Measurements from ENCODE around the gene MACROD1. TPM values are rescaled to one million over a fixed set of nuclear protein-coding genes. Genes with fewer than 3 reads are reported as not detected.

The MACROD1 gene
- total RNA-seq, 5 donors from 2014 or later (not counting 1 experiment from before 2014, with no cell fraction given) = 6.0 to 14.8 (median 10.4) TPM

GRCh38 chr11:64081745-64082442, 84.0 kb downstream of the MACROD1 start:
- Mint-ChIP-seq H3K9me3 (no peaks in the 10 kb centered on the region), H3K36me3 (no peaks in the 10 kb centered on the region), H3K27ac (no peak overlapping the region)

GRCh38 chr11:64080390-64080789, 85.5 kb downstream of the MACROD1 start:
- ChIA-PET CTCF (no interaction called here), POLR2A (no interaction called here)
- H3K9me3 Mint-ChIP-seq = no peaks in the 10 kb centered on the region
- H3K4me1 Mint-ChIP-seq = no peaks in the 10 kb centered on the region
- H3K36me3 ChIP-seq (ENCODE audit: control insufficient read depth in 2 of 2, extremely low read depth in 1 of 2, insufficient read depth in 1 of 2, low read length in 1 of 2) = no peaks in the 10 kb centered on the region
- no peaks in the 10 kb centered on the region for H3K36me3 Mint-ChIP-seq
- 94% methylated on average over 3 of the region's 10 CpGs for WGBS (ENCODE audit: insufficient coverage)
- ATAC-seq (replicated peaks in 1 of 4) (no peak), DNase-seq (no peak)
- H3K27ac Mint-ChIP-seq = no peak overlapping the region
- H3K27me3 ChIP-seq (replicated peaks in 1 of 2; ENCODE audit: control insufficient read depth in 2 of 2, extremely low read depth in 1 of 2, insufficient read depth in 2 of 2, low read length in 1 of 2) = no peaks in the 10 kb centered on the region
- H3K4me3 Mint-ChIP-seq = no peak overlapping the region
- no peak overlapping the region for H3K27ac ChIP-seq (ENCODE audit: low read length)
- no peak overlapping the region for H3K4me3 ChIP-seq (ENCODE audit: control insufficient read depth in 1 of 2, extremely low read depth in 1 of 2, low read length in 1 of 2)
- H3K9me3 ChIP-seq = no peaks in the 10 kb centered on the region
- H3K27me3 Mint-ChIP-seq = no peaks in the 10 kb centered on the region
- no peaks in the 10 kb centered on the region for H3K4me1 ChIP-seq (ENCODE audit: control insufficient read depth in 1 of 2, extremely low read depth in 1 of 2, insufficient read depth in 2 of 2, low read length in 2 of 2)

More at GRCh38 chr11:64081745-64082442, 84.0 kb downstream of the MACROD1 start:
- no peaks in the 10 kb centered on the region for H3K9me3 ChIP-seq
- ChIA-PET CTCF (no interaction called here), POLR2A (interaction anchor here in 1 of 2 donors (0.5 kb wide), 1 partner anchor 165 kb away, joined by 5 read pairs; the partner anchor contains the start of gene RCOR2)
- H3K4me1 ChIP-seq (ENCODE audit: control insufficient read depth in 1 of 2, extremely low read depth in 1 of 2, insufficient read depth in 2 of 2, low read length in 2 of 2) = no peaks in the 10 kb centered on the region
- no peaks in the 10 kb centered on the region for H3K36me3 ChIP-seq (ENCODE audit: control insufficient read depth in 2 of 2, extremely low read depth in 1 of 2, insufficient read depth in 1 of 2, low read length in 1 of 2)
- peaks cover 0 to 3% of the 10 kb centered on the region in 2 experiments for H3K27me3 ChIP-seq (replicated peaks in 1 of 2; ENCODE audit: control insufficient read depth in 2 of 2, extremely low read depth in 1 of 2, insufficient read depth in 2 of 2, low read length in 1 of 2)
- H3K4me3 Mint-ChIP-seq = no peak overlapping the region
- ATAC-seq (replicated peaks in 1 of 4) (no peak), DNase-seq (no peak)
- no peak overlapping the region for H3K4me3 ChIP-seq (ENCODE audit: control insufficient read depth in 1 of 2, extremely low read depth in 1 of 2, low read length in 1 of 2)
- H3K4me1 Mint-ChIP-seq = no peaks in the 10 kb centered on the region
- no peaks in the 10 kb centered on the region for H3K27me3 Mint-ChIP-seq
- WGBS (ENCODE audit: insufficient coverage) = 93% methylated on average over 23 of the region's 27 CpGs
- H3K27ac ChIP-seq (ENCODE audit: low read length) = no peak overlapping the region

DNA sequence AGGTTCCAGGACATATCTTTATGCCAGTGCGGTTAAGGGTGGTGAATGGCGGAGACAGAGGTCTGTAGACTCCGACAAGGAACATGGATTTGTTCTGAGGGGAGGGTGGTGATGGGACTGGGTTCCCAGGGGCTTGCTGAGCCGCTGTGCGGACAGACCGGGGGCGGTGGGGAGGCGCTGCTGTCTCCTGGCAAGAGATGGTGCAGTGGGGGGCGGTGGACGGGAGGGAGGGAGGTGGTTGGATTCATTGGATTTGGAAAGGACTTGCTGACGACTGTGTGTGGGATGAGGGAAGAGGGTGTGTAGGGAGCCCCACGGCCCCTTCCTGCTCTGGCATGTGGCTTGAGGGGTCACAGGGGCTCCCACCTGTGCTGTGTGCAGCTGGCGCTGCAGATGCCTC, 87.0 kb downstream of the MACROD1 start:
- peaks cover 0 to 12% of the 10 kb centered on the region in 2 experiments for H3K4me1 ChIP-seq (ENCODE audit: control insufficient read depth in 1 of 2, extremely low read depth in 1 of 2, insufficient read depth in 2 of 2, low read length in 2 of 2)
- no peaks in the 10 kb centered on the region for H3K9me3 ChIP-seq
- CTCF ChIA-PET = no interaction called here
- ATAC-seq (replicated peaks in 1 of 4) (no peak), DNase-seq (no peak)
- no peak overlapping the region for H3K4me3 ChIP-seq (ENCODE audit: control insufficient read depth in 1 of 2, extremely low read depth in 1 of 2, low read length in 1 of 2)
- no peaks in the 10 kb centered on the region for H3K9me3 Mint-ChIP-seq
- no peak overlapping the region for H3K27ac ChIP-seq (ENCODE audit: low read length)
- 81% methylated on average over 13 of the region's 13 CpGs for WGBS (ENCODE audit: insufficient coverage)
- peaks cover 4 to 8% (median 7%) of the 10 kb centered on the region in 3 donors for H3K4me1 Mint-ChIP-seq
- H3K36me3 ChIP-seq (ENCODE audit: control insufficient read depth in 2 of 2, extremely low read depth in 1 of 2, insufficient read depth in 1 of 2, low read length in 1 of 2) = no peaks in the 10 kb centered on the region
- H3K4me3 Mint-ChIP-seq = no peak overlapping the region
- POLR2A ChIA-PET = no interaction called here
- H3K27ac Mint-ChIP-seq = no peak overlapping the region
- no peaks in the 10 kb centered on the region for H3K27me3 ChIP-seq (replicated peaks in 1 of 2; ENCODE audit: control insufficient read depth in 2 of 2, extremely low read depth in 1 of 2, insufficient read depth in 2 of 2, low read length in 1 of 2)
- H3K36me3 Mint-ChIP-seq = no peaks in the 10 kb centered on the region
- H3K27me3 Mint-ChIP-seq = no peaks in the 10 kb centered on the region

GRCh38 chr11:64078284-64078683, 87.6 kb downstream of the MACROD1 start:
- DNase-seq (no peak), ATAC-seq (replicated peaks in 1 of 4) (no peak)
- no peak overlapping the region for H3K27ac Mint-ChIP-seq
- ChIA-PET CTCF (no interaction called here), POLR2A (no interaction called here)
- H3K36me3 Mint-ChIP-seq = no peaks in the 10 kb centered on the region
- Histone ChIP-seq H3K4me3 (ENCODE audit: control insufficient read depth in 1 of 2, extremely low read depth in 1 of 2, low read length in 1 of 2) (no peak overlapping the region), H3K27ac (ENCODE audit: low read length) (no peak overlapping the region), H3K9me3 (no peaks in the 10 kb centered on the region), H3K27me3 (replicated peaks in 1 of 2; ENCODE audit: control insufficient read depth in 2 of 2, extremely low read depth in 1 of 2, insufficient read depth in 2 of 2, low read length in 1 of 2) (no peaks in the 10 kb centered on the region), H3K4me1 (ENCODE audit: control insufficient read depth in 1 of 2, extremely low read depth in 1 of 2, insufficient read depth in 2 of 2, low read length in 2 of 2) (peaks cover 0 to 17% of the 10 kb centered on the region in 2 experiments), H3K36me3 (ENCODE audit: control insufficient read depth in 2 of 2, extremely low read depth in 1 of 2, insufficient read depth in 1 of 2, low read length in 1 of 2) (no peaks in the 10 kb centered on the region)
- WGBS (ENCODE audit: insufficient coverage) = 90% methylated on average over 11 of the region's 11 CpGs
- H3K9me3 Mint-ChIP-seq = no peaks in the 10 kb centered on the region
- no peaks in the 10 kb centered on the region for H3K27me3 Mint-ChIP-seq
- peaks cover 4 to 10% (median 7%) of the 10 kb centered on the region in 3 donors for H3K4me1 Mint-ChIP-seq
- no peak overlapping the region for H3K4me3 Mint-ChIP-seq

DNA sequence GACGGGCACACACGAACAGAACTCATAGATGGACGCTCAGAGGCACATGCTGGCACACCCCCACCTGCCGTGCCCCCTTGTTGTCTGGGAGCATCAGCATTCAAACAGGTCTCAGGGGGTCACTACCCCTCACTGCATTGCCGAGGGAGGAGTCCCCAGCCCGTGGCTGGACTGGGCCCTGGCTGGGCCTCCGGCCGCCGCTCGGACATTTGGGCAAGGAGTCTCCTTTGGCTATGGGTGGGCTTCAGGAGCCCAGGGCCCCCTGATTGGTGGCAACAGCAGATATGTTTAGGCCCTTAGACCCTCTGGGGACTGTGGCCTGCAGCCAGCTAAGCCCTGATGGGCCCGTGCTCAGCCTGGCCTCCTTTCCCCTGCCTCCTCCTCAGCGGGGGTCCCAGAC, 88.3 kb downstream of the MACROD1 start:
- ChIA-PET CTCF (no interaction called here), POLR2A (no interaction called here)
- H3K9me3 Mint-ChIP-seq = no peaks in the 10 kb centered on the region
- no peaks in the 10 kb centered on the region for H3K9me3 ChIP-seq
- no peak overlapping the region for H3K4me3 Mint-ChIP-seq
- H3K4me1 Mint-ChIP-seq = peaks cover 4 to 10% (median 7%) of the 10 kb centered on the region in 3 donors
- peaks cover 0 to 17% of the 10 kb centered on the region in 2 experiments for H3K4me1 ChIP-seq (ENCODE audit: control insufficient read depth in 1 of 2, extremely low read depth in 1 of 2, insufficient read depth in 2 of 2, low read length in 2 of 2)
- no peak overlapping the region for H3K27ac Mint-ChIP-seq
- no peak overlapping the region for H3K27ac ChIP-seq (ENCODE audit: low read length)
- no peak for DNase-seq
- H3K36me3 Mint-ChIP-seq = no peaks in the 10 kb centered on the region
- H3K27me3 ChIP-seq (replicated peaks in 1 of 2; ENCODE audit: control insufficient read depth in 2 of 2, extremely low read depth in 1 of 2, insufficient read depth in 2 of 2, low read length in 1 of 2) = no peaks in the 10 kb centered on the region
- no peaks in the 10 kb centered on the region for H3K36me3 ChIP-seq (ENCODE audit: control insufficient read depth in 2 of 2, extremely low read depth in 1 of 2, insufficient read depth in 1 of 2, low read length in 1 of 2)
- H3K4me3 ChIP-seq (ENCODE audit: control insufficient read depth in 1 of 2, extremely low read depth in 1 of 2, low read length in 1 of 2) = no peak overlapping the region
- H3K27me3 Mint-ChIP-seq = no peaks in the 10 kb centered on the region
- no peak for ATAC-seq (replicated peaks in 1 of 4)
- WGBS (ENCODE audit: insufficient coverage) = over 99% methylated on average over 9 of the region's 12 CpGs

DNA sequence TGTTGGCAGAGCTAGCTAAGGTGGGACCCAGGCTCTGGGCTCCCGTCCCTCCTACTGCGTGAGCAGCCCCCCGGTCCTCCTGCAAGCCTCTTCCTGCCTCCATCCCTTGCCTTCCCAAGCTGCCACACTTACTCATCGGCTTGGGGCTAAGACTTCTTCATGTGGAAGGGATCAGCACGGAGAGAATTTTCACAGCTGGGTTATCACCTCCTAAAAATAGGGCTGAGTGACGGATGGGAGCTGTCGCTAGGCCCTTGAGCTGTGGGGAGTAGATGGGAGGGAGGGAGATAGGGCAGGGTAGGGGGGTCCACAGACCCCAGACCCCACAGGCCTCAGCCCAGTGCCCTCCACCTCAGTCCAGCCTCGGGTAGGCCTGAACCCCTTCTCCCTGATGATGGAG, 89.2 kb downstream of the MACROD1 start:
- DNase-seq (no peak), ATAC-seq (replicated peaks in 1 of 4) (no peak)
- Mint-ChIP-seq H3K27ac (no peak overlapping the region), H3K4me1 (peaks cover 4 to 10% (median 7%) of the 10 kb centered on the region in 3 donors), H3K36me3 (no peaks in the 10 kb centered on the region), H3K27me3 (no peaks in the 10 kb centered on the region), H3K9me3 (no peaks in the 10 kb centered on the region), H3K4me3 (no peak overlapping the region)
- POLR2A ChIA-PET = interaction anchor here in 1 of 2 donors (0.5 kb wide), 1 partner anchor 1926 kb away, joined by 3 read pairs; no protein-coding TSS in a partner anchor
- H3K27ac ChIP-seq (ENCODE audit: low read length) = no peak overlapping the region
- peaks cover 0 to 17% of the 10 kb centered on the region in 2 experiments for H3K4me1 ChIP-seq (ENCODE audit: control insufficient read depth in 1 of 2, extremely low read depth in 1 of 2, insufficient read depth in 2 of 2, low read length in 2 of 2)
- CTCF ChIA-PET = interaction anchor here in 1 of 2 donors (0.5 kb wide), 1 partner anchor 51 kb away, joined by 3 read pairs; no protein-coding TSS in a partner anchor
- no peaks in the 10 kb centered on the region for H3K36me3 ChIP-seq (ENCODE audit: control insufficient read depth in 2 of 2, extremely low read depth in 1 of 2, insufficient read depth in 1 of 2, low read length in 1 of 2)
- no CpG with 5 or more reads among the region's 8 CpGs for WGBS (ENCODE audit: insufficient coverage)
- no peaks in the 10 kb centered on the region for H3K9me3 ChIP-seq
- H3K4me3 ChIP-seq (ENCODE audit: control insufficient read depth in 1 of 2, extremely low read depth in 1 of 2, low read length in 1 of 2) = no peak overlapping the region
- no peaks in the 10 kb centered on the region for H3K27me3 ChIP-seq (replicated peaks in 1 of 2; ENCODE audit: control insufficient read depth in 2 of 2, extremely low read depth in 1 of 2, insufficient read depth in 2 of 2, low read length in 1 of 2)
